ENCODE data around the gene FAM89A.
"Not testable (repeated sequence)": the region's sequence is repeated elsewhere in the genome, so short reads cannot be mapped to it uniquely, and the experiment has no call there.

Gene FAM89A

GRCh38 chr1:230985711-230986110 is 54.3 kb downstream of the FAM89A start:
- Histone ChIP-seq H3K27ac (ENCODE audit: low read depth, low read length) (no peak overlapping the region), H3K27me3 (ENCODE audit: control insufficient read depth in 5 of 5, insufficient read depth in 4 of 5, low read length in 5 of 5) (no peaks in the 10 kb centered on the region), H3K4me1 (ENCODE audit: control insufficient read depth in 5 of 5, insufficient read depth in 5 of 5, low read length in 5 of 5) (no peaks in the 10 kb centered on the region), H3K9ac (ENCODE audit: low read length in 5 of 5) (no peak overlapping the region), H3K36me3 (ENCODE audit: control insufficient read depth in 5 of 5, insufficient read depth in 5 of 5, low read length in 5 of 5) (peaks cover 0 to 14% (median 3%) of the 10 kb centered on the region in 5 donors), H3K4me3 (ENCODE audit: low read depth in 1 of 5, low read length in 5 of 5) (no peak overlapping the region), H3K9me3 (ENCODE audit: control insufficient read depth in 5 of 5, low read length in 5 of 5) (no peaks in the 10 kb centered on the region)

- not testable (repeated sequence) for H3K27me3 ChIP-seq (ENCODE audit: control insufficient read depth in 5 of 5, insufficient read depth in 4 of 5, low read length in 5 of 5); H3K4me3 ChIP-seq (ENCODE audit: low read depth in 1 of 5, low read length in 5 of 5); H3K9me3 ChIP-seq (ENCODE audit: control insufficient read depth in 5 of 5, low read length in 5 of 5); H3K4me1 ChIP-seq (ENCODE audit: control insufficient read depth in 5 of 5, insufficient read depth in 5 of 5, low read length in 5 of 5); H3K9ac ChIP-seq (ENCODE audit: low read length in 5 of 5); H3K27ac ChIP-seq (ENCODE audit: low read depth, low read length)
- H3K36me3 ChIP-seq (ENCODE audit: control insufficient read depth in 5 of 5, insufficient read depth in 5 of 5, low read length in 5 of 5): peaks cover 0 to 12% (median 0%) of the 10 kb centered on the region in 5 donors
These were observed 55.2 kb downstream of the FAM89A start for GRCh38 chr1:230984622-230985515.

GRCh38 chr1:230983811-230984210 is 56.2 kb downstream of the FAM89A start:
- no peaks in the 10 kb centered on the region for H3K27me3 ChIP-seq (ENCODE audit: control insufficient read depth in 5 of 5, insufficient read depth in 4 of 5, low read length in 5 of 5)
- no peak overlapping the region for H3K27ac ChIP-seq (ENCODE audit: low read depth, low read length)

GRCh38 chr1:230982696-230983095 is 57.4 kb downstream of the FAM89A start:
- no peak overlapping the region for H3K9ac ChIP-seq (ENCODE audit: low read length in 5 of 5)
- H3K9me3 ChIP-seq (ENCODE audit: control insufficient read depth in 5 of 5, low read length in 5 of 5): no peaks in the 10 kb centered on the region
- peaks cover 0 to 10% (median 0%) of the 10 kb centered on the region in 5 donors for H3K36me3 ChIP-seq (ENCODE audit: control insufficient read depth in 5 of 5, insufficient read depth in 5 of 5, low read length in 5 of 5)
- no peak overlapping the region for H3K4me3 ChIP-seq (ENCODE audit: low read depth in 1 of 5, low read length in 5 of 5)
- no peak overlapping the region for H3K27ac ChIP-seq (ENCODE audit: low read depth, low read length)
- no peaks in the 10 kb centered on the region for H3K27me3 ChIP-seq (ENCODE audit: control insufficient read depth in 5 of 5, insufficient read depth in 4 of 5, low read length in 5 of 5)
- peaks cover 8 to 22% (median 15%) of the 10 kb centered on the region in 5 donors for H3K4me1 ChIP-seq (ENCODE audit: control insufficient read depth in 5 of 5, insufficient read depth in 5 of 5, low read length in 5 of 5)

More at GRCh38 chr1:230983811-230984210, 56.2 kb downstream of the FAM89A start:
- H3K36me3 ChIP-seq (ENCODE audit: control insufficient read depth in 5 of 5, insufficient read depth in 5 of 5, low read length in 5 of 5): peaks cover 0 to 10% (median 0%) of the 10 kb centered on the region in 5 donors
- no peak overlapping the region for H3K4me3 ChIP-seq (ENCODE audit: low read depth in 1 of 5, low read length in 5 of 5)
- peaks cover 8 to 17% (median 11%) of the 10 kb centered on the region in 5 donors for H3K4me1 ChIP-seq (ENCODE audit: control insufficient read depth in 5 of 5, insufficient read depth in 5 of 5, low read length in 5 of 5)
- no peak overlapping the region for H3K9ac ChIP-seq (ENCODE audit: low read length in 5 of 5)
- H3K9me3 ChIP-seq (ENCODE audit: control insufficient read depth in 5 of 5, low read length in 5 of 5): no peaks in the 10 kb centered on the region

- peaks cover 0 to 15% (median 7%) of the 10 kb centered on the region in 5 donors for H3K36me3 ChIP-seq (ENCODE audit: control insufficient read depth in 5 of 5, insufficient read depth in 5 of 5, low read length in 5 of 5)
- peak overlapping the region in 2 of 5 donors; percentile 93 to 97 for H3K4me3 ChIP-seq (ENCODE audit: low read depth in 1 of 5, low read length in 5 of 5)
- H3K9ac ChIP-seq (ENCODE audit: low read length in 5 of 5): peak overlapping the region in 1 of 5 donors; percentile 89
- H3K9me3 ChIP-seq (ENCODE audit: control insufficient read depth in 5 of 5, low read length in 5 of 5): no peaks in the 10 kb centered on the region
- no peaks in the 10 kb centered on the region for H3K27me3 ChIP-seq (ENCODE audit: control insufficient read depth in 5 of 5, insufficient read depth in 4 of 5, low read length in 5 of 5)
- H3K4me1 ChIP-seq (ENCODE audit: control insufficient read depth in 5 of 5, insufficient read depth in 5 of 5, low read length in 5 of 5): peaks cover 14 to 42% (median 27%) of the 10 kb centered on the region in 5 donors
- no peak overlapping the region for H3K27ac ChIP-seq (ENCODE audit: low read depth, low read length)
These were observed 60.1 kb downstream of the FAM89A start for GRCh38 chr1:230979952-230980351.

GRCh38 chr1:230979389-230979716 is 60.7 kb downstream of the FAM89A start:
- no peaks in the 10 kb centered on the region for H3K9me3 ChIP-seq (ENCODE audit: control insufficient read depth in 5 of 5, low read length in 5 of 5)
- H3K4me3 ChIP-seq (ENCODE audit: low read depth in 1 of 5, low read length in 5 of 5): peak overlapping the region; percentile 78 to 97 (median 93)
- peak overlapping the region; percentile 58 for H3K27ac ChIP-seq (ENCODE audit: low read depth, low read length)
- H3K9ac ChIP-seq (ENCODE audit: low read length in 5 of 5): peak overlapping the region; percentile 58 to 89 (median 79)
- H3K36me3 ChIP-seq (ENCODE audit: control insufficient read depth in 5 of 5, insufficient read depth in 5 of 5, low read length in 5 of 5): peaks cover 0 to 15% (median 7%) of the 10 kb centered on the region in 5 donors
- H3K27me3 ChIP-seq (ENCODE audit: control insufficient read depth in 5 of 5, insufficient read depth in 4 of 5, low read length in 5 of 5): no peaks in the 10 kb centered on the region
- H3K4me1 ChIP-seq (ENCODE audit: control insufficient read depth in 5 of 5, insufficient read depth in 5 of 5, low read length in 5 of 5): peaks cover 14 to 42% (median 27%) of the 10 kb centered on the region in 5 donors

- peaks cover 14 to 42% (median 27%) of the 10 kb centered on the region in 5 donors for H3K4me1 ChIP-seq (ENCODE audit: control insufficient read depth in 5 of 5, insufficient read depth in 5 of 5, low read length in 5 of 5)
- H3K36me3 ChIP-seq (ENCODE audit: control insufficient read depth in 5 of 5, insufficient read depth in 5 of 5, low read length in 5 of 5): peaks cover 0 to 15% (median 7%) of the 10 kb centered on the region in 5 donors
- H3K9ac ChIP-seq (ENCODE audit: low read length in 5 of 5): peak within 1 kb of the TSS; percentile 66 to 89 (median 79)
- H3K4me3 ChIP-seq (ENCODE audit: low read depth in 1 of 5, low read length in 5 of 5): peak within 1 kb of the TSS; percentile 78 to 97 (median 93)
- H3K27me3 ChIP-seq (ENCODE audit: control insufficient read depth in 5 of 5, insufficient read depth in 4 of 5, low read length in 5 of 5): no peaks in the 10 kb centered on the region
- peak within 1 kb of the TSS; percentile 58 for H3K27ac ChIP-seq (ENCODE audit: low read depth, low read length)
- H3K9me3 ChIP-seq (ENCODE audit: control insufficient read depth in 5 of 5, low read length in 5 of 5): no peaks in the 10 kb centered on the region
These were observed 61.3 kb downstream of the FAM89A start, which contains the start of the genes ARV1 and TTC13 for GRCh38 chr1:230978491-230979388. Gene ARV1 (plus strand): TSS chr1:230979094. CDS start chr1:230979106, 12 bp downstream. Gene TTC13 (minus strand): TSS chr1:230978861. CDS start chr1:230978830, 31 bp downstream.

GRCh38 chr1:230977761-230978490 is 62.1 kb downstream of the FAM89A start:
- H3K27me3 ChIP-seq (ENCODE audit: control insufficient read depth in 5 of 5, insufficient read depth in 4 of 5, low read length in 5 of 5): no peaks in the 10 kb centered on the region
- H3K4me3 ChIP-seq (ENCODE audit: low read depth in 1 of 5, low read length in 5 of 5): peak overlapping the region; percentile 65 to 97 (median 79)
- H3K9ac ChIP-seq (ENCODE audit: low read length in 5 of 5): peak overlapping the region; percentile 36 to 89 (median 66)
- peaks cover 0 to 15% (median 7%) of the 10 kb centered on the region in 5 donors for H3K36me3 ChIP-seq (ENCODE audit: control insufficient read depth in 5 of 5, insufficient read depth in 5 of 5, low read length in 5 of 5)
- peaks cover 14 to 44% (median 27%) of the 10 kb centered on the region in 5 donors for H3K4me1 ChIP-seq (ENCODE audit: control insufficient read depth in 5 of 5, insufficient read depth in 5 of 5, low read length in 5 of 5)
- H3K9me3 ChIP-seq (ENCODE audit: control insufficient read depth in 5 of 5, low read length in 5 of 5): no peaks in the 10 kb centered on the region
- peak overlapping the region; percentile 58 for H3K27ac ChIP-seq (ENCODE audit: low read depth, low read length)
